CD1c-positive myeloid dendritic cell (primary cell): ENCODE data around the gene NLRP1.

Experiments
- DNase-seq: peaks from one replicate; pipeline ENCODE4 v3.0.0-alpha.2; 2016; ENCODE audit errors: extremely low spot score

Gene NLRP1

GRCh38 chr17:5516060-5516792 is 68.1 kb downstream of the NLRP1 start:
- no peak for DNase-seq

- DNase-seq, result no peak
Measured at GRCh38 chr17:5514976-5515375, 69.3 kb downstream of the NLRP1 start.

GRCh38 chr17:5513628-5514027 is 70.7 kb downstream of the NLRP1 start:
- DNase-seq, result peak; percentile 6

- DNase-seq, result no peak
Measured at GRCh38 chr17:5511401-5512225, 72.7 kb downstream of the NLRP1 start.

- DNase-seq, result no peak
Measured at GRCh38 chr17:5510771-5511170, 73.5 kb downstream of the NLRP1 start.

- no peak for DNase-seq
Measured at GRCh38 chr17:5509482-5509881, 74.8 kb downstream of the NLRP1 start.

GRCh38 chr17:5508810-5509209 is 75.5 kb downstream of the NLRP1 start:
- DNase-seq, result no peak

GRCh38 chr17:5506307-5506706 is 78.0 kb downstream of the NLRP1 start:
- no peak for DNase-seq

- no peak for DNase-seq
Measured at GRCh38 chr17:5502552-5502951, 81.8 kb downstream of the NLRP1 start.

GRCh38 chr17:5501685-5502084 is 82.6 kb downstream of the NLRP1 start:
- DNase-seq, result no peak

GRCh38 chr17:5500589-5501391 is 83.5 kb downstream of the NLRP1 start:
- DNase-seq, result peak; percentile 70

- DNase-seq, result no peak
Measured at GRCh38 chr17:5500247-5500588, 84.1 kb downstream of the NLRP1 start.

GRCh38 chr17:5499476-5500231 is 84.7 kb downstream of the NLRP1 start:
- DNase-seq, result no peak

- no peak for DNase-seq
Measured at GRCh38 chr17:5492970-5493369, 91.3 kb downstream of the NLRP1 start.

GRCh38 chr17:5488752-5489151 is 95.6 kb downstream of the NLRP1 start:
- DNase-seq, result no peak

GRCh38 chr17:5486206-5487124 is 97.8 kb downstream of the NLRP1 start, which contains the start of gene MIS12:
Gene MIS12 (plus strand): TSS chr17:5486566. CDS start chr17:5488863, 2,297 bp downstream.
- peak; percentile 99 for DNase-seq

GRCh38 chr17:5485270-5486205 is 98.8 kb downstream of the NLRP1 start, which contains the start of gene DERL2:
Gene DERL2 (minus strand): TSS chr17:5486178. CDS start chr17:5486161, 17 bp downstream.
- DNase-seq, result no peak

- DNase-seq, result no peak
Measured at GRCh38 chr17:5481451-5481850, 102.9 kb downstream of the NLRP1 start.

- no peak for DNase-seq
Measured at GRCh38 chr17:5480962-5481361, 103.3 kb downstream of the NLRP1 start.
